GM21619 (cell line): Measurements from ENCODE around the gene OR6S1.
"Not testable (repeated sequence)": the region's sequence is repeated elsewhere in the genome, so short reads cannot be mapped to it uniquely, and the experiment has no call there.

Source experiments
- ATAC-seq: cut with Tn5 transposase; IDR thresholded peaks from one replicate; pipeline ENCODE4 v1.9.1; 2021; ENCODE audit not compliant: unreplicated experiment

OR6S1 gene

DNA sequence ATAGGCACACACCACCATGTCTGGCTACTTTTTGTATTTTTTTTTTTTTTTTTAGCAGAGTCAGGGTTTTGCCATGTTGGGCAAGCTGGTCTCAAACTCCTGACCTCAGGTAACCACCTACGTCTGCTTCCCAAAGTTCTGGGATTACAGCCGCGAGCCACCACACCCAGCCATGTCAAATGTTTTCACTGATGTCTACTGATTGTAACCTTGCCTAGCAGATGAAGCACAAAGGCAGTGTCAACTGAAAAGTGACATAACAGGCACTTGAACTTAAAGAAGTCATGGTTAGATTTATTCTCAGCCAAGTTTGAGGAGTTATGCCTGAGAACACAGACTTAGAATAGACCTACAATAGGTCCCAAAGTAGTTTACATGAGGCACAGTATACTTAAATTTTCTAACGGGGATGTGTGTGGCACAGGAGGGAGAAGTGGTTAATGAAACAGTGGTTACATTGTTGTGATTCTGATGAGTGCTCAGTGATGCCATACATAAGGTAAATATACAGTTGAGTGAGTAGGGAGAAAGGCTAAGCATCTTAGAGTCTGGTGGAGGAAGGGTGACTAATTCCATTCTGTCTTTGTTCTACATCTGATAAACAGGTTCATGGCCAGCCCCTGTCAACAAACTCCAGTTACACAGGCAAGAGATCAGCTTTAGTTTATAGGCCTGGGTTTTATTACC is 30.2 kb upstream of the OR6S1 start:
- no peak for ATAC-seq

DNA sequence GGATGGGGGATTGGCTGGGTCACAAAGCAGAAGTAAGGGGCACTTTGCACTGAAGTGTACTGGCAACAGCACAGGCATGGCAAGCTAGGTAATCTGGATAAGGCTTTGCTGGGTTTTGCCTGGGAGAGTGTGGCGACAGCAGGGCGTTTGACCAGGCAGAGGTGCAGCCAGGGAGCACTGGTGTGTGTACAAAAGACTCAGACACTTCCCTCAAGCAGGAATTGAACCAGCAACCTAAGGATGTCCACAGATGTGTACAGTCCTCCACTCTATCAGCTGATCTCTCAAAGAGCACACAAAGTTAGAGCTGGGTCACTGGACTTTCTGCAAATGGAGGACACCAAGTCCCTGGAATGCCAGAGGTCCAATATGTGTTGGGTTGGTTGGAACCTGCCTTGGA is 27.5 kb upstream of the OR6S1 start:
- ATAC-seq: no peak

- ATAC-seq: peak; percentile 73
These were observed 26.5 kb upstream of the OR6S1 start for GRCh38 chr14:20667957-20668356.

GRCh38 chr14:20666400-20666961 is 25.0 kb upstream of the OR6S1 start:
- ATAC-seq: not testable (repeated sequence)

GRCh38 chr14:20662968-20663732 is 21.7 kb upstream of the OR6S1 start:
- peak; percentile 47 for ATAC-seq

GRCh38 chr14:20661197-20661596 is 19.7 kb upstream of the OR6S1 start:
- no peak for ATAC-seq

GRCh38 chr14:20659813-20660395 is 18.4 kb upstream of the OR6S1 start:
- ATAC-seq: no peak

DNA sequence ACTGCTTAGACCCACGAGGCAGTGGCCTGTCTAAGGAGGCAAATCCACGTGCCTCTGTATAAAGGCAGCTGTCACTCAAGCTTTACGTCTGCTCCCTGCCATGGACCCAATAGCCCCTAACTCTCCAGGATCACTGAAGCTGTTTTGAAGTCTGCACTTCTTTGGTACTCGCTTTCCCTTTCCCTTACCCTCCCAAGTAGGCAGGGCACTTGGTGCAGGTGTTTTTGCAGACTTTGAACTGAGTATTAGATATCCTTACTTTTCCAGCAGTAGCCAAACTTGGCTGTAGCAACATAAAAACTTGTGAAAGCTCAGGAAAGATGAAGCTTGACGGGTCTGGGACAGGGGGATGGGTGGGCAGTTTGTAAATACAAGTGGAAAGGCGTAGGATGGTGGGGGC is 17.8 kb upstream of the OR6S1 start:
- no peak for ATAC-seq

GRCh38 chr14:20658246-20658645 is 16.8 kb upstream of the OR6S1 start:
- ATAC-seq: no peak

DNA sequence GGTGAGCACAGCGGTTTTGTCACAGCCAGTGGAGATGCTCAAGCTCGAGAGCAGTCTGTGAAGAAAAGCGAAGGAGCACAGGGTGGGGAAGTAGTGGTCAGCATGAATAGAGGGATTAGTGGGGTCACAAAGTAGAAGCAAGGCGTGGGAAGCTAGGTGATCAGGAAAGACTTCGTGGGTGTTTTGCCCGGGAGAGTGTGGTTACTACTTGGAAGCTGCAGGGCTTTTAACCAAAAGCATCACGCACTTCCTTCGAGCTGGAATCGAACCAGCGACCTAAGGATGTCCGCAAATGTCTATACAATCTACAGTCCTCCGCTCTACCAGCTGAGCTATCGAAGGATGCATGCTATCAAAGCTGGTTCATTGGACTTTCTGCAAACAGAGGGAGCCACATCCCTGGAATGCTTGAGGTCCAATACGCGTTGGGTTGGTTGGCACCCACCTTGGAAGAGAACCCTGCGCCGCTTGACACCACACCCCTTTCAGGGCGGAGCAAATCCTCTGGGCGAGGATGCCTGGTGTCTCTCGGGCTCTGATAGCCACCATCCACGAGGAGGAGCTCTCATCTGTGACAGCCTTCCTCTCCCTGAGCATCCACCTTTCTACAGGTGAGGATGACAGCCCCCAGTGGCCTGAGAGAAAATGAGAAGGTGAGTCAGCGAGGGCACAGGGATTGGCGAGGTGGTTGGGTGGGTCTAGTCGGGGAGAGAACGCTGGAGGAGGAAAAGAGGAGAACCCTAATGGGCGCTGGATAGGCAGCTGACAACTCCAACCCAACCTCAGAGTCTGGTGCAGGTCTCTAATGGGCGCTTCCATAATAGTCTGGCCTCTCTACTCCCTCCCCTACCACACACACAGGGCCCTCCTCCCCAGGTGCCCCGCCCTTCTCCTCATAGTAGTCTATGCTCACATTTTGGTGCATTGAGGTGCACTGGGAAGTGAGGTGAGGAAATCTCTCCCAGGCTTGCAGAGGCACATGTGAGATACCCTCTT is 16.0 kb upstream of the OR6S1 start:
- no peak for ATAC-seq

DNA sequence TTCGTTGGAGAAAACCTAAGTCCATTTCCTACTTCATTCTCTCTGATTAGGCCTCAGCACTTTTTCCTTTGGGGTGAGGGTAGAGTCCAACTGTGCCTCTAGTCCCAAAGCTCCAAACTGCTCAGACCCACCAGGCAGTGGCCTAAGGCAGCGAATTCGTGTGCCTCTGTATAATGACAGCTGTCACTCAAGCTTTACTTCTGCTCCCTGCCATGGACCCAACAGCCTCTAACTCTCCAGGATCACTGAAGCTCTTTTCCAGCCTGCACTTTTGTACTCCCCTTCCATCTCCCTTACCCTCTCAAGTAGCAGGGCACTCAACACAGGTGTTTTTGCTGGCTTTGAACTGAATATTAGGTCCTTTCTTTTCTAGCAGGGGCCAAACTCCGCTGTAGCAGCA is 14.8 kb upstream of the OR6S1 start:
- no peak for ATAC-seq

- no peak for ATAC-seq
These were observed 14.4 kb upstream of the OR6S1 start for GRCh38 chr14:20655851-20656250.

- ATAC-seq: no peak
These were observed 11.8 kb upstream of the OR6S1 start for GRCh38 chr14:20652996-20653975.

DNA sequence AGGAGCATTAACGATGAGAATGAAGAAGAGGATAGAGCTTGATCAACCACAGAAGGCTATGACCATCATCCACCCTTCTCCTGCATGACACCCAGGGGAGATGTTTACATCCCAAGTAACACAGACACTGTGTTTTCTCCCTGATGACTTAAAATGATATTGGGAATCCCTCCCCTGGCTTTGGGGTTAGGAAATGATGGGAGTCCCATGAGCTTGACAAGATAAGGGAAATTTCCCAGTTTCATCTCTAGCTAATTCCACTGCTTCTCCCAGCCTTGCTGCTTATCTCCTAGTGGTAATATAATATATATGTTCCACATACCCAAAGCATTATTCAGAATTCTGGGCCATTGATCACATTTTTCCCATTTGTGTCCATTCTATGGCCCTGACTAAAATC is 4.0 kb upstream of the OR6S1 start:
- ATAC-seq: no peak

DNA sequence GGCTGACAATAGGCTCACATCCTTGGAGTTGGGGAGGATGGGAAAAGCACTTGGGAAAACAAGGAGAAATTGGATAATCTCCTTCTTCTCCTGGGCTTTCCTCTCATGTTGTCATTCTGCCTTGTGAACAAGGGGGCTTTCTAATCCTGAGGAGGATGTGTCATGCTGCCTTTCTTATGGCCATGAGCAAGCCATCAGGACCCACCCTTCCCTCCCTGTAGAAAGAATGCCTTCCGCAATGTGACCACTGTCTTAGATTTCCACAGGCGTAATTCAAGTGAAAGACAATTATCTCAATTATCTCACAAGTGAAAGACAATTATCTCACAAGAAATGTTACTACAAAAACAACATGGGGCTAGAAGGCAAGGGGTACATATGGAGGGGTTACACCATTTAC is 3.0 kb upstream of the OR6S1 start:
- no peak for ATAC-seq

DNA sequence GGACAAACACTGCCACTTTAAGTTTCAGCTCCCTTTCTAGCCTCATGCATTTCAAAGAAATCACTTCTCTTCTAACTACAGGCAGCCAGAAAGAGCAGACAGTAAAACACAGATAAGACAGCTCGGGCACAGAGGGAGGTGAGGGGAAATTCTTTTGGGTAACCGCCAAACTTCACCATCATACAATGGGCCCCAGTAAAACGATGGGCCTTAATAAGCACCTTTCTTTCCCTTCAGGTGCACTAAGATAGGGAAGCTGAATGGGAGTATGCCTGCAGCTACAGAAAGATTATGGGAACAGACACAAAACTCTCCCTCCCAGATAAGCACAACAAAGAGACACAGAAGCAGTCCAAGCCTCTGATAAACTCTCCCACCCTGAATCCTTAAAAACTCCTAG is 1.3 kb upstream of the OR6S1 start:
- not testable (repeated sequence) for ATAC-seq

GRCh38 chr14:20642182-20642581 is 691 bp upstream of the OR6S1 start:
- ATAC-seq: no peak

DNA sequence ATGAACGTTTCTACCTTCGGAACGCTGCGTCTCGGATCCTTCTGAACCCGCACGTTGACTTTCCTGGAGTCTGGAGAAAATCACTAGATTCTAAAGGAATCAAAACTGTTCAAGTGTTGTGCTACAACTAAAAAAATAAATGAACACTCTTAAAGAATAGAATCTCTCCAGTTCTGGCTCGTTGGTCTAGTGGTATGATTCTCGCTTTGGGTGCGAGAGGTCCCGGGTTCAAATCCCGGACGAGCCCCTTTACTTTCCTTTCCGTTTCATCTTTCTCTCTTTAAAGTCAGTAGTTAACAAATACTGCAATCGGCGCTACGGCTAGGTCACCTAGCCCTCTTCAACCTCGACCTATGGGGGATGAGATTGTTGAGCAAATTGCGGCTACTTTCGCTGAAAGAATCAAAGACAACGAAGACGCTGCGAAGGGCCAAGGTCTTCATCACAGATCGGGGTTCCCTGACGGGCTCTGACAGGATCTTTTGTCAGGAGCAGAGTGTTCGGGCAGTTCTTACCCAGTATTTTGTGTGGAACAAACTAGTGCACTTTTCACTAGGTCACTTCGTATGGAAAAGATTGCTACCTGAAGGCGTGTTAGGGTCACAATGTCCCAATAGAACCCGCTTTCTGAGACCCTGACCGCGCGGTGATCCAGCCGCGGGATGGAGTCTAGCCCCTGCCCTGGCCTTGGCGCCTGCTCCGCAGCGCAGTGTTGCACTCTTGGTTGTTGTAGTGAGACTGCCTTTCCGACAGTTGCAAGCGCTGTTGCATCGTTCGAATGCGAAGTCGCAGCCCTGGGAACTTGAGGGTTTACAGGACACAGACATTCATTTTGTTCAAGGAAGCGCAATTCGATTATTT is 8.4 kb downstream of the OR6S1 start:
- peak; percentile 72 for ATAC-seq

GRCh38 chr14:20632448-20632830 is 9.1 kb downstream of the OR6S1 start:
- ATAC-seq: peak; percentile 17
